ENCODE measurements around the gene ANKRD23. TPM values are rescaled to one million over a fixed set of nuclear protein-coding genes. Genes with fewer than 3 reads are reported as not detected.
A peak's percentile ranks its signal among the peaks of the same experiment; 100 is the strongest.

The ANKRD23 gene
- total and polyA plus RNA-seq, 2 of the 4 experiments (the other 2 are of a cell fraction) = 0.54 to 1.5 TPM

DNA sequence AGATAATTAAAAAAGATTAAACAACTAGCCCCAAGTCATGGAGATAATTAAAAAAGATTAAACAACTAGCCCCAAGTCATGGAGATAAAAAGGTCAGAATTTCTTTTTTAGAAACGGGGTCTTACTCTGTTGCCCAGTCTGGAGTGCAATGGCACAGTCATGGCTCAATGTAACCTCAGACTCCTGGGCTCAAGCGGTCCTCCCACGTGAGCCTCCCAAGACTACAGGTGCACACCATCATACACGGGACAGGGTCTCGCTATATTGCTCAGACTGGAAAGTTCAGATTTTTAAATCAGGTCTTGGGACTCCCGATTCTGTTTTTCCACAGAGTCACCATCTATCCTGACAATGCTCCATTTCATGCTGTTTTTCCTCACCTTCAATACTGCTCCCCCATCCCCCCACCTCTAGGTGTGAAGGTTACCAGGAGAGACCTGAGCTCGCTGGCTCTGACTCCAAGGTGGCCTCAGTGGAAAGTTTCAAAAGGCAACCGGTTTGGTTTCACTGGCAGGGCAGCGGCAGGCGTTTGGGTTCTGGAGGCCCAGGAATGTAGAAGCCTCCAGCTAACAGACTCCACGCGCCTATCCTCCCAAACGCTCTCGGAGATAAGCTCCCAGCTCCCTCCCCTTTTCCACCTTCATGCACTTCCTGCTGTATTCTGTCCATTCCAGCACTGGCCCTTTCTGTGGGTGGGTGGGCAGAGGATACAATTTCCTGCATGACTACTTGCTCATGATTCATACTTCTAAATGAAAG is 28.9 kb upstream of the ANKRD23 start:
- Histone ChIP-seq H2BK15ac (ENCODE audit: low read depth, low read length) (no peak overlapping the region), H3K4ac (ENCODE audit: low read depth, low read length) (no peak overlapping the region), H4K91ac (ENCODE audit: insufficient read depth, low read depth, low read length) (no peak overlapping the region), H3K14ac (replicated peaks; ENCODE audit: low read depth, low read length) (0 out of 2 replicates have a peak overlapping the region, but pooled peaks have one; percentile 35), H3K79me1 (ENCODE audit: low read depth in 1 of 2, low read length in 2 of 2) (peaks cover 0 to 7% of the 10 kb centered on the region in 2 experiments; a peak in 2 of 4 replicates), H3K56ac (ENCODE audit: extremely low read depth, insufficient read depth, low read length) (no peak overlapping the region), H3K9ac (ENCODE audit: low read depth, low read length) (no peak overlapping the region), H2AFZ (replicated peaks; ENCODE audit: low read length, poor library complexity) (peak overlapping the region; percentile 83), H2BK20ac (ENCODE audit: low read depth, low read length) (no peak overlapping the region), H2AK5ac (ENCODE audit: low read depth, low read length) (no peak overlapping the region), H3K9me3 (ENCODE audit: control insufficient read depth, insufficient read depth, low read length) (no peaks in the 10 kb centered on the region), H4K5ac (ENCODE audit: low read depth, low read length) (no peak overlapping the region), H4K8ac (ENCODE audit: low read depth in 2 of 2, low read length in 2 of 2) (no peak overlapping the region), H3K27ac (ENCODE audit: insufficient read depth, low read length) (no peak overlapping the region), H3K4me2 (ENCODE audit: low read depth, low read length) (no peak overlapping the region), H3K27me3 (ENCODE audit: control insufficient read depth, insufficient read depth, low read length) (no peaks in the 10 kb centered on the region), H2BK5ac (ENCODE audit: low read depth, low read length, poor library complexity, severe bottlenecking) (no peak overlapping the region), H2BK120ac (ENCODE audit: low read depth, low read length) (no peak overlapping the region), H3K4me3 (ENCODE audit: insufficient read depth, low read depth, low read length) (no peak overlapping the region), H3K4me1 (ENCODE audit: control insufficient read depth, insufficient read depth, low read length) (peaks cover 11% of the 10 kb centered on the region), H3K18ac (ENCODE audit: low read depth, low read length) (no peak overlapping the region), H2AK9ac (replicated peaks; ENCODE audit: low read depth, low read length, poor library complexity) (peak overlapping the region; percentile 58), H3K23ac (ENCODE audit: low read depth, low read length) (no peak overlapping the region), H3K9me1 (ENCODE audit: insufficient read depth, low read length) (no peaks in the 10 kb centered on the region; the same call in 1 of the 2 replicates), H4K20me1 (ENCODE audit: insufficient read depth, low read length) (peaks cover 5% of the 10 kb centered on the region; the same call in 1 of the 2 replicates), H3K36me3 (ENCODE audit: control insufficient read depth, insufficient read depth, low read length) (no peaks in the 10 kb centered on the region)
- WGBS, 2 experiments (ENCODE audit: extremely low coverage in 2 of 2, insufficient read length in 1 of 2) = 66% methylated on average over 8 of the region's 14 CpGs; no CpG with 5 or more reads in 1 of the 2 experiments
- intact Hi-C loops (cut with micrococcal nuclease) (no loop called here), dilution Hi-C loops (cut with HindIII; ENCODE audit: low sequenced_read_pairs, unreplicated experiment) (no loop called here), in situ Hi-C loops (cut with MboI; ENCODE audit: low sequenced_read_pairs) (loop anchor here (25.0 kb wide), 1 partner anchor 240 kb away; the partner anchor contains the start of gene ANKRD36)
- ATAC-seq (ENCODE audit: low read depth) (no peak), DNase-seq (peak; percentile 70)
- no peak for TF ChIP-seq FOS (IDR thresholded peaks at IDR 0.05; ENCODE audit: low read depth, low read length)
- TF ChIP-seq, protein P1, sequence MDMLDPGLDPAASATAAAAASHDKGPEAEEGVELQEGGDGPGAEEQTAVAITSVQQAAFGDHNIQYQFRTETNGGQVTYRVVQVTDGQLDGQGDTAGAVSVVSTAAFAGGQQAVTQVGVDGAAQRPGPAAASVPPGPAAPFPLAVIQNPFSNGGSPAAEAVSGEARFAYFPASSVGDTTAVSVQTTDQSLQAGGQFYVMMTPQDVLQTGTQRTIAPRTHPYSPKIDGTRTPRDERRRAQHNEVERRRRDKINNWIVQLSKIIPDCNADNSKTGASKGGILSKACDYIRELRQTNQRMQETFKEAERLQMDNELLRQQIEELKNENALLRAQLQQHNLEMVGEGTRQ (IDR thresholded peaks at IDR 0.05; ENCODE audit: low read depth, low read length) = no peak
- no peak for TF ChIP-seq RAD21 (IDR thresholded peaks at IDR 0.05; ENCODE audit: low read length)
- no peak for TF ChIP-seq CEBPB (IDR thresholded peaks at IDR 0.05; ENCODE audit: low read depth, low read length)
- TF ChIP-seq NFE2L2 (IDR thresholded peaks at IDR 0.05; ENCODE audit: low read depth, low read length) = no peak
- TF ChIP-seq MAZ (IDR thresholded peaks at IDR 0.05; ENCODE audit: borderline replicate concordance, low read depth, low read length) = no peak
- no peak for TF ChIP-seq MXI1 (IDR thresholded peaks at IDR 0.05; ENCODE audit: borderline replicate concordance, low read depth, low read length)
- ChIA-PET CTCF (interaction anchor here (0.5 kb wide), 1 partner anchor 249 kb away, joined by 3 read pairs; no protein-coding TSS in a partner anchor), POLR2A (ENCODE audit: unreplicated experiment) (no interaction called here)
- BruUV-seq (replicated peaks) = no TSS peak

Data from IMR-90 (cell line).